ENCODE data around the gene CCDC32.

CCDC32 gene

DNA sequence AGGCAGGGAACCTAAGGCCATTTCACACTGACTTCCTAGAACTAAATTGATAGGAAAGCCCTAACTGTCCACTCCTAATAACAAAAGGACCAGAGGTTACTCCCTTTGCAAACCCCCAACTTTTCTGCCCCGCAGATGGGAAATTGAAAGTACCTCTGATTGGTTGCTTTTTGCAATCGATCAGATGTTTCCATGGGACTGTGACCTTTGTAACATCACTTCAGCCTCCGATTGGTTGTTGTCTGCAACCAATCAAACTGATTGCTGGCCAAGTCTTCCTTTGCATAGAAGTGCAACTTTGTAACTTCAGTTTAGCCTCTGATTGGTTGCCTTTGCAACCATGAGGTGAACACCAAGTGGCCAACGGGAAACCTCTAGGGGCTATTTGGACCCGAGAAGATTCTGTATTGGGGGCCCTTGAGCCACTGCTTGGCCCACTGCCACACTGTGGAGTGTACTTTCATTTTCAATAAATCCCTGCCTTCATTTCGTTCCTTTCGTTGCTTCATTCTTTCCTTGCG lies 17.9 kb upstream of the CCDC32 start:
- TF ChIP-seq CTCF (IDR thresholded peaks at IDR 0.05): no peak

DNA sequence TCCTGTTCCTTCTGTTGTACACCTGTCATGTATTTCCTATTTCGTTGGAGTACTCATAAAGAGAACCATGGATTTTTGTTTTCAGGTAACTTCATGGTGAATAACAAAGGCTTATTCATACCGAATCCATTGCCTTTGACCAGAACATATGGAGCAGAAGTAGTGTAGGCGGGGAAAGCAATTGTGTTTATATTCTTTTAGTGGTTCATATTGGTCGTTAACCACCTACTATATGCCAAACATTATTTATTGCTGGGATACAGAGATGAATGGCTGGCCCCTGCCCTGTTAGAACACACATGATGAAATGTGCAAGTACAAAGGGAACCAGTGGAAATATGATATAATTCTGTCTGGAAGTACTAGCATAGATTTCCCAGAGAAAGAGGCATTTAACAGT lies 14.1 kb upstream of the CCDC32 start:
- TF ChIP-seq CTCF (IDR thresholded peaks at IDR 0.05): no peak

DNA sequence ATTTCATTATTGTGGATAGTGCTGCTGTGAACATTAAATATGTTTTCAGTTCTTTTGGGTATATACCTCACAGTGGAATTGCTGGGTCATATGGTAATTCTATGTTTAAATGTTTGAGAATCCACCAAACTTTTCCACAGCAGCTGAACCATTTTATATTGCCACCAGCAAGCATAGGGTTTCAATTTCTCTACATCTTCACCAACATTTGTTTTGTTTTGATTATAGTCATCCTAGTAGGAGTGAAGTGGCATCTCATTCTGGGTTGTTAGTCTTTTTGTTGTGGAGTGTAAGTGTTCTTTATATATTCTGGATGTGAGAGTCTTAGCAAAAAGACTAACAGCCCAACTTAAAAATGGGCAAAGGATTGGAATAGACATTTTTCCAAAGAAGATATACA lies 10.3 kb upstream of the CCDC32 start:
- no peak for TF ChIP-seq CTCF (IDR thresholded peaks at IDR 0.05)

GRCh38 chr15:40569129-40569953 lies 4.5 kb upstream of the CCDC32 start, which contains the start of gene RPUSD2:
Gene RPUSD2 (plus strand): TSS chr15:40569299. CDS start chr15:40569338, 39 bp downstream.
- TF ChIP-seq CTCF (IDR thresholded peaks at IDR 0.05): no peak

- TF ChIP-seq CTCF (IDR thresholded peaks at IDR 0.05): no peak
Observed at GRCh38 chr15:40567111-40567510, 2.3 kb upstream of the CCDC32 start.

DNA sequence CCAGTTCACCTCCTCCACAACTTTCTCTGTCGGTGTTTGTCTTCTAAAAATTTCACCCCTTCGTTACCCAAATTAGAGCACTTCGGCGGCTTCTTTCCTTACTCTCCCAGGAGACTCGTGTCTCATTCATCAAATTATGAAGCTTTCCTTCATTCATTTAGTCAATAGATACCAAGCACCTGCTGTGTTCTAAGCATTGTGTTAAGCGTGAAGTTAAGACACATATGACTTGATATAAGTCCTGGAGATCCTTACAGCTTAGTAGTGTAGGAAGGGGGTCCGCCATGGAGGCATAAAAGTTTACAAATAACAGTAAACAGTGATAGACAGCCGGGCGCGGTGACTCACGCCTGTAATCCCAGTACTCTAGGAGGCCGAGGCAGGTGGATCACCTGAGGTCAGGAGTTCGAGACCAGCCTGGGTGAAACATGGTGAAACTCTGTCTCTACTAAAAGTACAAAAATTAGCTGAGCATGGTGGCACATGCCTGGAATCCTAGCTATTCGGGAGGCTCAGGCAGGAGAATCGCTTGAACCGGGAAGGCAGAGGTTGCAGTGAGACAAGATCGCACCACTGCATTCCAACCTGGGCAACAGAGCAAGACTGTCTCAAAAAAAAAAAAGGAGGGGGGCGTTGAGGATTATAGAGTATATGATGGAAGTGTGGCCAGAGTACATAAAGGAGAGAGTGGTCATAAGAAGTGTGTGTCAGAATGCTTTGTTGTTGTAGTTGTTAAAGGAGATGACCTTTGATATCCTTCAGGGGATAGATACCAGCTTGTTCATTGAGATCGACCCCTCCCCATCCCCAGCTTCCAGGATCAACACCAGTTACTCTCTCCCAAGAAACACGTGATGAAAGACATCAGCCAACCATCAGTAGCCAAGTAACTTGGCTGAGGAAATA lies 744 bp upstream of the CCDC32 start:
- no peak for TF ChIP-seq CTCF (IDR thresholded peaks at IDR 0.05)

DNA sequence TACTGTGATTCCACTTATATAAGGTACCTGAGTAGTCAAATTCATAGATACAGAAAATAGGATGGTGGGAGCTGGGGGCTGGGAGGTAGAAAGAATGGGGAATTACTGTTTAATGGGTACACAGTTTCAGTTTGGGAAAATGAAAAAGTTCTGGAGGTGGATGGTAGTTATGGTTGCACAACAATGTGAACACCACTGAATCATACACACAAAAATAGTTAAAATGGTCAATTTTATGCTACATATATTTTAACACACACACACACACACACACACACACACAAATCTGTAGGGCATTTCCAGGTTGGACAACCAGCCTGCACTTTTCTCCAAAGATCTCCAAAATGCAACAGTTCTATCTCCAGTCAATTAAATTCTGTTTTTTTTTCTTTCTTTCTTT lies 1.4 kb downstream of the CCDC32 start:
- TF ChIP-seq CTCF (IDR thresholded peaks at IDR 0.05): no peak
